SK-N-SH treated with all-trans-retinoic acid at 6 μM for 48 hours (cell line): Measurements from ENCODE around the gene LMF1.

ENCODE experiments used
- ATAC-seq: fragments of 200-7000 bp; cut with Tn5 transposase; 3 replicates; pipeline ENCODE4 v1.9.1; 2020; ENCODE audit warnings: mild to moderate bottlenecking, moderate library complexity
- ARNTL ChIP-seq: fragments of 450-650 bp; formaldehyde crosslinking; IDR thresholded peaks from 2 replicates; pipeline ENCODE4 v1.5.0; 2020; ENCODE audit warnings: low read depth, mild to moderate bottlenecking, moderate library complexity, borderline replicate concordance
- BACH2 ChIP-seq: fragments of 250-450 bp; sonication (Bioruptor Pico); IDR thresholded peaks from 2 replicates; pipeline ENCODE4 v1.9.0; 2021; ENCODE audit warnings: mild to moderate bottlenecking, borderline replicate concordance
- CSDC2 ChIP-seq: fragments of 250-450 bp; sonication (Bioruptor Pico); IDR thresholded peaks from 2 replicates; pipeline ENCODE4 v1.5.0; 2020; ENCODE audit warnings: mild to moderate bottlenecking, moderate library complexity
- ESRRG ChIP-seq: fragments of 250-450 bp; sonication (Bioruptor Pico); IDR thresholded peaks from 2 replicates; pipeline ENCODE4 v1.6.1; 2021; ENCODE audit warnings: mild to moderate bottlenecking
- GLIS3 ChIP-seq: fragments of 250-450 bp; sonication (Bioruptor Pico); IDR thresholded peaks from 2 replicates; pipeline ENCODE4 v1.5.0; 2020; ENCODE audit warnings: mild to moderate bottlenecking, moderate library complexity
- ISL1 ChIP-seq: fragments of 250-450 bp; sonication (Bioruptor Pico); IDR thresholded peaks from 2 replicates; pipeline ENCODE4 v2.1.2; 2022; ENCODE audit warnings: mild to moderate bottlenecking, moderate library complexity
- OSR1 ChIP-seq: fragments of 250-450 bp; sonication (Bioruptor Pico); IDR thresholded peaks from 2 replicates; pipeline ENCODE4 v1.8.0; 2022; ENCODE audit warnings: moderate library complexity, mild to moderate bottlenecking, inconsistent platforms
- PPARA ChIP-seq: fragments of 250-450 bp; sonication (Bioruptor Pico); IDR thresholded peaks from 2 replicates; pipeline ENCODE4 v1.5.0; 2020; ENCODE audit warnings: mild to moderate bottlenecking, borderline replicate concordance
- RARB ChIP-seq: fragments of 250-450 bp; sonication (Bioruptor Pico); IDR thresholded peaks from 2 replicates; pipeline ENCODE4 v1.8.0; 2021; ENCODE audit warnings: mild to moderate bottlenecking, moderate library complexity
- TCF4 ChIP-seq: fragments of 250-450 bp; sonication (Bioruptor Pico); IDR thresholded peaks from 2 replicates; pipeline ENCODE4 v1.8.0; 2021; ENCODE audit warnings: mild to moderate bottlenecking, moderate library complexity, borderline replicate concordance
- TOX ChIP-seq: fragments of 250-450 bp; sonication (Bioruptor Pico); IDR thresholded peaks from 2 replicates; pipeline ENCODE4 v1.8.0; 2021; ENCODE audit warnings: mild to moderate bottlenecking, moderate library complexity, borderline replicate concordance
- ZC3H10 ChIP-seq: fragments of 250-450 bp; sonication (Bioruptor Pico); IDR thresholded peaks from 2 replicates; pipeline ENCODE4 v1.5.1; 2021; ENCODE audit warnings: mild to moderate bottlenecking, moderate library complexity
- ZFP3 ChIP-seq: fragments of 250-450 bp; sonication (Bioruptor Pico); IDR thresholded peaks from 2 replicates; pipeline ENCODE4 v1.5.0; 2020; ENCODE audit warnings: mild to moderate bottlenecking, moderate library complexity
- ZNF565 ChIP-seq: fragments of 450-650 bp; formaldehyde crosslinking; conservative IDR thresholded peaks from 2 replicates; pipeline ENCODE4 v1.5.0; 2020; ENCODE audit warnings: low read depth, mild to moderate bottlenecking, moderate library complexity
- ZNF8 ChIP-seq: fragments of 450-650 bp; formaldehyde crosslinking; IDR thresholded peaks from 2 replicates; pipeline ENCODE4 v1.5.0; 2020; ENCODE audit warnings: mild to moderate bottlenecking, moderate library complexity
- TF ChIP-seq, protein P1 (sequence below): fragments of 250-450 bp; sonication (Bioruptor Pico); IDR thresholded peaks from 2 replicates; pipeline ENCODE4 v1.8.0; 2020; ENCODE audit warnings: mild to moderate bottlenecking, moderate library complexity, borderline replicate concordance
- TF ChIP-seq, protein P2 (sequence below): fragments of 250-450 bp; sonication (Bioruptor Pico); IDR thresholded peaks from 2 replicates; pipeline ENCODE4 v1.8.0; 2021; ENCODE audit warnings: low read depth, mild to moderate bottlenecking, moderate library complexity, borderline replicate concordance
- TF ChIP-seq, protein P3 (sequence below): fragments of 250-450 bp; sonication (Bioruptor Pico); IDR thresholded peaks from 2 replicates; pipeline ENCODE4 v1.5.0; 2020; ENCODE audit warnings: mild to moderate bottlenecking, moderate library complexity
- TF ChIP-seq, protein P4 (sequence below): fragments of 250-450 bp; sonication (Bioruptor Pico); IDR thresholded peaks from 2 replicates; pipeline ENCODE4 v1.5.1; 2020; ENCODE audit warnings: low read depth, mild to moderate bottlenecking, moderate library complexity
- TF ChIP-seq, protein P5 (sequence below): fragments of 250-450 bp; sonication (Bioruptor Pico); IDR thresholded peaks from 2 replicates; pipeline ENCODE4 v1.5.1; 2021; ENCODE audit warnings: mild to moderate bottlenecking, moderate library complexity

The LMF1 gene

DNA sequence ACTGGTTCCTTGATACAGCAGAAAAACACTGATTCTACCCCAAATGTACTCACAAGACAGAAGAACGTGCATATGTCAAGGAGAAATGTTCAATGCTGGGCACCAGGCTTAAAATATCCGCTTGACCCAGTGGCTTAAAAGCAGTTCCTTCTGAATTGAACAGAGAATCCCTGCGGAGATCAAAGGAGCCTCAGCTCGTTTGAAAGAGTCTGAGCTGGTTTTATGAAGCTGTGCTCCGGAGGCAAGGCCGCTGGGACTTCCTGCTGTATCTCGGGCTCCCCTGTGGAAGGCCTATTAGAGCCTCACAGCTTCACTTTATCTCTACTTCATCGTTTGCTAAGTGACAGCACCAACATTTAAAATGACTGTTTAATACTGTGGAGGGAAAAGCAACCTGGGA lies 2.2 kb downstream of the LMF1 start:
- no peak for ATAC-seq
- TF ChIP-seq CSDC2 (no peak), TOX (CRISPR knock-in tag) (no peak), ZNF8 (CRISPR knock-in tag) (no peak), ZC3H10 (no peak), TCF4 (CRISPR knock-in tag) (no peak), ZFP3 (CRISPR knock-in tag) (no peak), OSR1 (no peak), ARNTL (CRISPR knock-in tag) (no peak), ZNF565 (no peak), ESRRG (CRISPR knock-in tag) (no peak)
- TF ChIP-seq, protein P1, sequence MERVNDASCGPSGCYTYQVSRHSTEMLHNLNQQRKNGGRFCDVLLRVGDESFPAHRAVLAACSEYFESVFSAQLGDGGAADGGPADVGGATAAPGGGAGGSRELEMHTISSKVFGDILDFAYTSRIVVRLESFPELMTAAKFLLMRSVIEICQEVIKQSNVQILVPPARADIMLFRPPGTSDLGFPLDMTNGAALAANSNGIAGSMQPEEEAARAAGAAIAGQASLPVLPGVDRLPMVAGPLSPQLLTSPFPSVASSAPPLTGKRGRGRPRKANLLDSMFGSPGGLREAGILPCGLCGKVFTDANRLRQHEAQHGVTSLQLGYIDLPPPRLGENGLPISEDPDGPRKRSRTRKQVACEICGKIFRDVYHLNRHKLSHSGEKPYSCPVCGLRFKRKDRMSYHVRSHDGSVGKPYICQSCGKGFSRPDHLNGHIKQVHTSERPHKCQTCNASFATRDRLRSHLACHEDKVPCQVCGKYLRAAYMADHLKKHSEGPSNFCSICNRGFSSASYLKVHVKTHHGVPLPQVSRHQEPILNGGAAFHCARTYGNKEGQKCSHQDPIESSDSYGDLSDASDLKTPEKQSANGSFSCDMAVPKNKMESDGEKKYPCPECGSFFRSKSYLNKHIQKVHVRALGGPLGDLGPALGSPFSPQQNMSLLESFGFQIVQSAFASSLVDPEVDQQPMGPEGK = no peak
- TF ChIP-seq, protein P2, sequence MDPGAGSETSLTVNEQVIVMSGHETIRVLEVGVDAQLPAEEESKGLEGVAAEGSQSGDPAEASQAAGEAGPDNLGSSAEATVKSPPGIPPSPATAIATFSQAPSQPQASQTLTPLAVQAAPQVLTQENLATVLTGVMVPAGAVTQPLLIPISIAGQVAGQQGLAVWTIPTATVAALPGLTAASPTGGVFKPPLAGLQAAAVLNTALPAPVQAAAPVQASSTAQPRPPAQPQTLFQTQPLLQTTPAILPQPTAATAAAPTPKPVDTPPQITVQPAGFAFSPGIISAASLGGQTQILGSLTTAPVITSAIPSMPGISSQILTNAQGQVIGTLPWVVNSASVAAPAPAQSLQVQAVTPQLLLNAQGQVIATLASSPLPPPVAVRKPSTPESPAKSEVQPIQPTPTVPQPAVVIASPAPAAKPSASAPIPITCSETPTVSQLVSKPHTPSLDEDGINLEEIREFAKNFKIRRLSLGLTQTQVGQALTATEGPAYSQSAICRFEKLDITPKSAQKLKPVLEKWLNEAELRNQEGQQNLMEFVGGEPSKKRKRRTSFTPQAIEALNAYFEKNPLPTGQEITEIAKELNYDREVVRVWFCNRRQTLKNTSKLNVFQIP (CRISPR knock-in tag) = no peak

DNA sequence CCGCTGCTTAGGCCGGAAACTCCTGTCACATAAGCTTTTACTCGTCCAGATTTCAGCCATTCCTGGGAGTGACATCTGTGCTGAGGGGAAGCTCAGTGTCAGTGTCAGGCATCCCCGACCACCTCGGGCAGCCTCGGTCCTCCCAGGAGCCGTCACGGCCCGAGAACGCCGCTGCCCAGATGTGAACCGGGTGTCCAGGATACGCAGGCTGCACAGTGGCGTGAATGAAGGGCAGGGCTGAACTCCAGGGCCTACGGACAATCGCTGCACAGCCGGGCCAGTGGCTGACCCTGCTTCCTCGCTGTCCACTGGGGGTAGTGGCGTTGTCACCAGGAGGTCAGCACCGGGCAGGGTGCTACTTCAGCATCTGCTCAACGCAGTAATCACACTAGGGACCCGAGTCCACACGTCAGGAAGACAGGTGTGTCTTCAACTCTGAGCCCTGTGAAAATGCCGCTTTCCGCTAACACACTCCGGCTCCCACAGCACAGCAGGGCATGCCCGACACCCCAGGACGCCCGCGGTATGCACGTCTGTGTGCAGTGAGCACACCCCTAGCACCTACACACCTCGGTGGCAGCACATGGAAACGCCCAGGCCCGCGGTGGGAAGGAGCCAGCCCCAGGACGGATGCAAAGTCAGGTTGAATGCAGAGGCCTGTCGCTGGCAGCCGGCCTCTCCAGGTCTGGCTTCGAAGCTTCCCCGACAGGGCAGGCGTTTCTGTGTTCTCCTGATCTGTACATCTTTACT lies 3.1 kb downstream of the LMF1 start:
- TF ChIP-seq ZC3H10 = no peak
- TF ChIP-seq TOX (CRISPR knock-in tag) = no peak
- no peak for TF ChIP-seq BACH2 (CRISPR knock-in tag)
- TF ChIP-seq, protein P3, sequence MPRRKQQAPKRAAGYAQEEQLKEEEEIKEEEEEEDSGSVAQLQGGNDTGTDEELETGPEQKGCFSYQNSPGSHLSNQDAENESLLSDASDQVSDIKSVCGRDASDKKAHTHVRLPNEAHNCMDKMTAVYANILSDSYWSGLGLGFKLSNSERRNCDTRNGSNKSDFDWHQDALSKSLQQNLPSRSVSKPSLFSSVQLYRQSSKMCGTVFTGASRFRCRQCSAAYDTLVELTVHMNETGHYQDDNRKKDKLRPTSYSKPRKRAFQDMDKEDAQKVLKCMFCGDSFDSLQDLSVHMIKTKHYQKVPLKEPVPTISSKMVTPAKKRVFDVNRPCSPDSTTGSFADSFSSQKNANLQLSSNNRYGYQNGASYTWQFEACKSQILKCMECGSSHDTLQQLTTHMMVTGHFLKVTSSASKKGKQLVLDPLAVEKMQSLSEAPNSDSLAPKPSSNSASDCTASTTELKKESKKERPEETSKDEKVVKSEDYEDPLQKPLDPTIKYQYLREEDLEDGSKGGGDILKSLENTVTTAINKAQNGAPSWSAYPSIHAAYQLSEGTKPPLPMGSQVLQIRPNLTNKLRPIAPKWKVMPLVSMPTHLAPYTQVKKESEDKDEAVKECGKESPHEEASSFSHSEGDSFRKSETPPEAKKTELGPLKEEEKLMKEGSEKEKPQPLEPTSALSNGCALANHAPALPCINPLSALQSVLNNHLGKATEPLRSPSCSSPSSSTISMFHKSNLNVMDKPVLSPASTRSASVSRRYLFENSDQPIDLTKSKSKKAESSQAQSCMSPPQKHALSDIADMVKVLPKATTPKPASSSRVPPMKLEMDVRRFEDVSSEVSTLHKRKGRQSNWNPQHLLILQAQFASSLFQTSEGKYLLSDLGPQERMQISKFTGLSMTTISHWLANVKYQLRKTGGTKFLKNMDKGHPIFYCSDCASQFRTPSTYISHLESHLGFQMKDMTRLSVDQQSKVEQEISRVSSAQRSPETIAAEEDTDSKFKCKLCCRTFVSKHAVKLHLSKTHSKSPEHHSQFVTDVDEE (CRISPR knock-in tag) = no peak
- no peak for TF ChIP-seq RARB
- TF ChIP-seq GLIS3 (CRISPR knock-in tag) = no peak
- no peak for TF ChIP-seq ZFP3 (CRISPR knock-in tag)
- no peak for TF ChIP-seq PPARA (CRISPR knock-in tag)
- no peak for TF ChIP-seq OSR1
- TF ChIP-seq ISL1 (CRISPR knock-in tag) = no peak
- TF ChIP-seq, protein P4, sequence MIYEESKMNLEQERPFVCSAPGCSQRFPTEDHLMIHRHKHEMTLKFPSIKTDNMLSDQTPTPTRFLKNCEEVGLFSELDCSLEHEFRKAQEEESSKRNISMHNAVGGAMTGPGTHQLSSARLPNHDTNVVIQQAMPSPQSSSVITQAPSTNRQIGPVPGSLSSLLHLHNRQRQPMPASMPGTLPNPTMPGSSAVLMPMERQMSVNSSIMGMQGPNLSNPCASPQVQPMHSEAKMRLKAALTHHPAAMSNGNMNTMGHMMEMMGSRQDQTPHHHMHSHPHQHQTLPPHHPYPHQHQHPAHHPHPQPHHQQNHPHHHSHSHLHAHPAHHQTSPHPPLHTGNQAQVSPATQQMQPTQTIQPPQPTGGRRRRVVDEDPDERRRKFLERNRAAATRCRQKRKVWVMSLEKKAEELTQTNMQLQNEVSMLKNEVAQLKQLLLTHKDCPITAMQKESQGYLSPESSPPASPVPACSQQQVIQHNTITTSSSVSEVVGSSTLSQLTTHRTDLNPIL (CRISPR knock-in tag) = no peak
- no peak for TF ChIP-seq ARNTL (CRISPR knock-in tag)
- TF ChIP-seq TCF4 (CRISPR knock-in tag) = no peak
- TF ChIP-seq, protein P5, sequence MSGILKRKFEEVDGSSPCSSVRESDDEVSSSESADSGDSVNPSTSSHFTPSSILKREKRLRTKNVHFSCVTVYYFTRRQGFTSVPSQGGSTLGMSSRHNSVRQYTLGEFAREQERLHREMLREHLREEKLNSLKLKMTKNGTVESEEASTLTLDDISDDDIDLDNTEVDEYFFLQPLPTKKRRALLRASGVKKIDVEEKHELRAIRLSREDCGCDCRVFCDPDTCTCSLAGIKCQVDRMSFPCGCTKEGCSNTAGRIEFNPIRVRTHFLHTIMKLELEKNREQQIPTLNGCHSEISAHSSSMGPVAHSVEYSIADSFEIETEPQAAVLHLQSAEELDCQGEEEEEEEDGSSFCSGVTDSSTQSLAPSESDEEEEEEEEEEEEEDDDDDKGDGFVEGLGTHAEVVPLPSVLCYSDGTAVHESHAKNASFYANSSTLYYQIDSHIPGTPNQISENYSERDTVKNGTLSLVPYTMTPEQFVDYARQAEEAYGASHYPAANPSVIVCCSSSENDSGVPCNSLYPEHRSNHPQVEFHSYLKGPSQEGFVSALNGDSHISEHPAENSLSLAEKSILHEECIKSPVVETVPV (CRISPR knock-in tag) = no peak
- no peak for TF ChIP-seq ZNF8 (CRISPR knock-in tag)
- no peak for ATAC-seq

DNA sequence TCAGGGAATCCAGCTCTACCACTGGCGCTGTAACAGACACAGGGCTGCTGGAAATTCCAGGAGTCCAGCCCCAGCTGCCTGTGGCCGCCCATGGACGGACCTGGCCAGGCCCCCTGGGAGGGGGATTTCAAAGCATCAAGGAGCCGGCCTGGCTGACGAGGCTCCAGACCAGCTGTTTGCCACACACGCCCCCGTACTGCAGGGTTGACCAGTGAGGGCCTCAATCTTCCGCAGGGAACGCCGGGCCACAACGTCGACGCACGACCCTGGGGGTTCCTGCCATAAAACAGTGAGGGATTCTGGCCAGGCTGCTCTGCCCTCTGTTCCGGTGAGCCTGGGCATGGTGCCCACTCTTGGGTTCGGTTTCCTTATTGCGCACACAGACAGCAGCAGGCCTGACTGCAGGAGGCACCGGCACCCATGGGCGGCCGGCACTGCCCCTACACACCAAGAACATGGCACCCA lies 3.7 kb downstream of the LMF1 start:
- ATAC-seq = no peak
- TF ChIP-seq ISL1 (CRISPR knock-in tag) = no peak
- no peak for TF ChIP-seq TOX (CRISPR knock-in tag)
- TF ChIP-seq CSDC2 = no peak
- no peak for TF ChIP-seq ARNTL (CRISPR knock-in tag)
- TF ChIP-seq, protein P4 (CRISPR knock-in tag) = no peak
- TF ChIP-seq, all 23 proteins: peak for 0
